Gastroesophageal sphincter (tissue), 3 donors: ENCODE measurements around the gene SIGLEC14.

Experiments used
- POLR2A ChIP-seq, 2 donors: fragments of 450-650 bp; IDR thresholded peaks; one replicate each; pipeline ENCODE4 v1.6.1; 2017; ENCODE audit warnings: antibody characterized with exemption in 2 of 2, mild to moderate bottlenecking in 2 of 2, moderate library complexity in 1 of 2
- TF ChIP-seq, protein P1 (sequence below), 4 experiments: fragments of 200-600 bp in 2 of 4; fragments of 450-650 bp in 2 of 4; sonication (generic) in 1 of 4; IDR thresholded peaks; one replicate each; pipeline ENCODE4 v1.5.1; 2017 to 2019; ENCODE audit warnings: antibody characterized with exemption in 4 of 4, mild to moderate bottlenecking in 2 of 4, moderate library complexity in 2 of 4

- TF ChIP-seq POLR2A (IDR thresholded peaks at IDR 0.05), result no peak
- TF ChIP-seq, protein P1, sequence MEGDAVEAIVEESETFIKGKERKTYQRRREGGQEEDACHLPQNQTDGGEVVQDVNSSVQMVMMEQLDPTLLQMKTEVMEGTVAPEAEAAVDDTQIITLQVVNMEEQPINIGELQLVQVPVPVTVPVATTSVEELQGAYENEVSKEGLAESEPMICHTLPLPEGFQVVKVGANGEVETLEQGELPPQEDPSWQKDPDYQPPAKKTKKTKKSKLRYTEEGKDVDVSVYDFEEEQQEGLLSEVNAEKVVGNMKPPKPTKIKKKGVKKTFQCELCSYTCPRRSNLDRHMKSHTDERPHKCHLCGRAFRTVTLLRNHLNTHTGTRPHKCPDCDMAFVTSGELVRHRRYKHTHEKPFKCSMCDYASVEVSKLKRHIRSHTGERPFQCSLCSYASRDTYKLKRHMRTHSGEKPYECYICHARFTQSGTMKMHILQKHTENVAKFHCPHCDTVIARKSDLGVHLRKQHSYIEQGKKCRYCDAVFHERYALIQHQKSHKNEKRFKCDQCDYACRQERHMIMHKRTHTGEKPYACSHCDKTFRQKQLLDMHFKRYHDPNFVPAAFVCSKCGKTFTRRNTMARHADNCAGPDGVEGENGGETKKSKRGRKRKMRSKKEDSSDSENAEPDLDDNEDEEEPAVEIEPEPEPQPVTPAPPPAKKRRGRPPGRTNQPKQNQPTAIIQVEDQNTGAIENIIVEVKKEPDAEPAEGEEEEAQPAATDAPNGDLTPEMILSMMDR (IDR thresholded peaks at IDR 0.05), result no peak
Measured at GRCh38 chr19:51599084-51599483, 47.5 kb downstream of the SIGLEC14 start.
